Fibroblast of lung (primary cell): ENCODE measurements around the gene CCDC158. TPM values are rescaled to one million over a fixed set of nuclear protein-coding genes. Genes with fewer than 3 reads are reported as not detected.

ENCODE experiments used
- DNase-seq, 2 donors: peaks; one replicate each; pipeline versions ENCODE4 v3.0.0 to v3.0.0-alpha.2; 2010; ENCODE audit warnings: low read depth in 2 of 2
- H2AFZ ChIP-seq: 2 replicates; pipeline ENCODE4 v1.5.1; 2012; ENCODE audit warnings: low read length, control low read depth, inconsistent platforms
- H3K27ac ChIP-seq: 2 replicates; pipeline ENCODE4 v1.5.1; 2011; ENCODE audit warnings: low read length, control low read depth; ENCODE audit not compliant: insufficient read depth
- H3K27me3 ChIP-seq: 2 replicates; pipeline ENCODE4 v1.5.1; 2011; ENCODE audit warnings: mild to moderate bottlenecking, low read length; ENCODE audit not compliant: control insufficient read depth, insufficient read depth
- H3K36me3 ChIP-seq: 2 replicates; pipeline ENCODE4 v1.5.1; 2011; ENCODE audit warnings: low read length; ENCODE audit not compliant: control insufficient read depth, insufficient read depth
- H3K4me1 ChIP-seq: 2 replicates; pipeline ENCODE4 v1.5.1; 2011; ENCODE audit warnings: low read length; ENCODE audit not compliant: control insufficient read depth, insufficient read depth; ENCODE audit errors: extremely low read depth
- H3K4me2 ChIP-seq: 2 replicates; pipeline ENCODE4 v1.5.1; 2011; ENCODE audit warnings: low read length, control low read depth; ENCODE audit not compliant: insufficient read depth; ENCODE audit errors: extremely low read depth
- H3K4me3 ChIP-seq, 4 experiments: fragments of 200-600 bp in 1 of 4; sonication (generic) in 1 of 4; replicated peaks in 1 of 4; 2 replicates each; pipeline ENCODE4 v1.5.1; 2011 to 2016; ENCODE audit warnings: low read length in 4 of 4, low read depth in 3 of 4, mild to moderate bottlenecking in 3 of 4, control low read depth in 2 of 4, inconsistent platforms in 1 of 4, mixed read lengths in 1 of 4; ENCODE audit not compliant: insufficient read depth in 1 of 4; ENCODE audit errors: control extremely low read depth in 1 of 4
- H3K79me2 ChIP-seq: 2 replicates; pipeline ENCODE4 v1.5.1; 2012; ENCODE audit warnings: mild to moderate bottlenecking, low read length, inconsistent platforms; ENCODE audit not compliant: control insufficient read depth, insufficient read depth
- H3K9ac ChIP-seq: 2 replicates; pipeline ENCODE4 v1.5.1; 2011; ENCODE audit warnings: mild to moderate bottlenecking, low read length, control low read depth; ENCODE audit not compliant: insufficient read depth
- H3K9me3 ChIP-seq: 2 replicates; pipeline ENCODE4 v1.5.1; 2012; ENCODE audit warnings: low read depth, low read length; ENCODE audit not compliant: control insufficient read depth, insufficient read depth
- H4K20me1 ChIP-seq: 2 replicates; pipeline ENCODE4 v1.5.1; 2011; ENCODE audit warnings: low read length; ENCODE audit not compliant: control insufficient read depth, insufficient read depth; ENCODE audit errors: extremely low read depth
- EZH2 ChIP-seq: IDR thresholded peaks from 2 replicates; pipeline ENCODE4 v1.5.1; 2012; ENCODE audit warnings: low read length, control low read depth, mild to moderate bottlenecking; ENCODE audit errors: missing control alignments
- polyA plus RNA-seq, 2 donors: library from polyadenylated mRNA; depleted of rRNA in 1 of 2; stranded (reverse) in 1 of 2; unstranded in 1 of 2; fragments of >200 nt; gene quantifications; 2 replicates each; pipeline ENCODE4 v1.2.1, GENCODE V29; 2011 to 2012; ENCODE audit warnings: missing spikeins in 1 of 2
- total RNA-seq: library from RNA; depleted of rRNA; stranded (reverse); fragments of >200 nt; gene quantifications from 2 replicates; pipeline ENCODE4 v1.2.1, GENCODE V29; 2014
- TF ChIP-seq, protein P1 (sequence below), 2 donors: IDR thresholded peaks in 1 of 2; conservative IDR thresholded peaks in 1 of 2; 1 replicate in 1 of 2; 2 replicates in 1 of 2; pipeline ENCODE4 v1.5.1; 2011 to 2012; ENCODE audit warnings: low read length in 2 of 2, control low read depth in 1 of 2, inconsistent platforms in 1 of 2, low read depth in 1 of 2, mild to moderate bottlenecking in 1 of 2

The CCDC158 gene
- total and polyA plus RNA-seq, 2 donors (not counting 1 experiment from before 2014, with no cell fraction given) = 0.15 to 1.5 TPM

DNA sequence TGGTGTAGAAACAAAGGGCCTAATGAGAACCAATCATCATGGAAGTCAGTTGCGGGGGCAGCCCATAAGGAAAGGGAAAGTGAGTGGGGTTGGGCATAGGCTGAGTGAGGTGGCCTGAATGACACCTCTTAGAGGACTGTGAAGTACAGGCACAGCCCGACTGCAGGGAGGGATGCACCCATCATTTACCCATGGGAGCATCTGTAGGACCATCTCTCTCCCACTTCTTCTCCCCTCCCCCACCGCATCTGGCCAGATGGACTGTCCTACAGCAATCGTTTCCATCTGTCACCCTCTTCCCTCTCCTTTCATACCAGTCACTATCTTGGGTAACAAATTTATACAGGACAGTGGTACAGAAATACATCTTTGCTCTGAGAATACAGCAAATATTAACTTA is 110.3 kb downstream of the CCDC158 start:
- Histone ChIP-seq H3K27ac (no peak overlapping the region), H3K36me3 (peaks cover 1% of the 10 kb centered on the region), H4K20me1 (no peaks in the 10 kb centered on the region), H3K27me3 (no peaks in the 10 kb centered on the region), H3K4me1 (peaks cover 6% of the 10 kb centered on the region), H2AFZ (no peak overlapping the region), H3K4me3 (no peak overlapping the region), H3K9me3 (no peaks in the 10 kb centered on the region), H3K9ac (no peak overlapping the region), H3K4me2 (no peak overlapping the region), H3K79me2 (peaks cover 11% of the 10 kb centered on the region)
- TF ChIP-seq, protein P1, sequence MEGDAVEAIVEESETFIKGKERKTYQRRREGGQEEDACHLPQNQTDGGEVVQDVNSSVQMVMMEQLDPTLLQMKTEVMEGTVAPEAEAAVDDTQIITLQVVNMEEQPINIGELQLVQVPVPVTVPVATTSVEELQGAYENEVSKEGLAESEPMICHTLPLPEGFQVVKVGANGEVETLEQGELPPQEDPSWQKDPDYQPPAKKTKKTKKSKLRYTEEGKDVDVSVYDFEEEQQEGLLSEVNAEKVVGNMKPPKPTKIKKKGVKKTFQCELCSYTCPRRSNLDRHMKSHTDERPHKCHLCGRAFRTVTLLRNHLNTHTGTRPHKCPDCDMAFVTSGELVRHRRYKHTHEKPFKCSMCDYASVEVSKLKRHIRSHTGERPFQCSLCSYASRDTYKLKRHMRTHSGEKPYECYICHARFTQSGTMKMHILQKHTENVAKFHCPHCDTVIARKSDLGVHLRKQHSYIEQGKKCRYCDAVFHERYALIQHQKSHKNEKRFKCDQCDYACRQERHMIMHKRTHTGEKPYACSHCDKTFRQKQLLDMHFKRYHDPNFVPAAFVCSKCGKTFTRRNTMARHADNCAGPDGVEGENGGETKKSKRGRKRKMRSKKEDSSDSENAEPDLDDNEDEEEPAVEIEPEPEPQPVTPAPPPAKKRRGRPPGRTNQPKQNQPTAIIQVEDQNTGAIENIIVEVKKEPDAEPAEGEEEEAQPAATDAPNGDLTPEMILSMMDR (conservative IDR thresholded peaks at IDR 0.05 in 1 of 2, IDR thresholded peaks at IDR 0.05 in 1 of 2; ENCODE audit: low read depth in 1 of 2, low read length in 2 of 2) = no peak
- TF ChIP-seq EZH2 = no peak
- no peak for DNase-seq

DNA sequence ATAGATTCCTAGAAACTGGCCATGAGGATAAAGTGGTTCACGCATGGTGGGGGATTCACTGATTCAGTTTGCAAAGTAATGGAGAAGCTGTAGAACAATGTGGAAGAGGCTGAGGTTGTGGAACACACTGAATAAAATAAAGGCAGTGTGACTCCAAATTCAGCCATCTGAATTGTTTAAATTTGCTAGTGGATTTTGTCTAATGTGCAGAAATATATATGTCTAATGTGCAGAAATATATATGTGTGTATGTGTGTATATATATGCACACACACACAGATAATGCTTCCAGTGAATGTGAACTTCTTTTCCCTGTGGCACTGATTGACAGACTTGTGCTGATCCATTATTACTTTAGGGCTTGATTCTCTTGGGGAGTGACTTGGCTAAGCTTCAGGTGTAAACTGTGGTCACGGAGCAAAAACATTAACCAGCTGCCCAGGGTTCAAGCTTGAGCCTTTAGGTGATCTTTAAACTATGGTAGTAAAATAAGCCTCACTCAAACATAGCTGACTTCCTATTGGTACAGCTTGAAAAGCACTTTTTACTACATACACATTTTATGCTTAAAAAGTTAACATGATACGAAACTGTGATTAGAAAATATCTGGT is 110.9 kb downstream of the CCDC158 start:
- no peak for DNase-seq
- Histone ChIP-seq H3K4me2 (no peak overlapping the region), H4K20me1 (no peaks in the 10 kb centered on the region), H2AFZ (no peak overlapping the region), H3K79me2 (peaks cover 11% of the 10 kb centered on the region), H3K27ac (no peak overlapping the region), H3K4me3 (no peak overlapping the region), H3K36me3 (peaks cover 1% of the 10 kb centered on the region), H3K9me3 (no peaks in the 10 kb centered on the region), H3K4me1 (peaks cover 10% of the 10 kb centered on the region), H3K9ac (no peak overlapping the region), H3K27me3 (no peaks in the 10 kb centered on the region)
- TF ChIP-seq EZH2 = no peak
- TF ChIP-seq, protein P1 (conservative IDR thresholded peaks at IDR 0.05 in 1 of 2, IDR thresholded peaks at IDR 0.05 in 1 of 2; ENCODE audit: low read depth in 1 of 2, low read length in 2 of 2) = no peak

DNA sequence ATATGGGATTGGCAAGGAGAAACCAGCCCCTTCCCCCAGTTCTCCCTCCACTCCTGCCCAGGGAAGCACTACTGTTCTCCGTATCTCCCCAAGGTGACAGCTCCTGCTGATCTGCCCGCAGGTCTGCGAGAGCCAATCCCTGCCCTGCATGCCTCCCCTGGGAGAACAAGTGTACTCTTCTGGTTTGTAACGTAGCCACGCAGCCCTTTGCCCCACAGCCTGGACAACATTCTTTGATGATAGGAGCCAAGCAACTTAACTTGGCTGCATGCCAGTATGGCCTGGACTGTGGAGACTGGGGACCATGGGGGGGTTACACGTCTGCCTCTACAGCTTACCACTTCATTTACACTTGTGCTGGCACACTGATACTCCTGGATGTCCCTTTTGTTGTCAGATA is 112.4 kb downstream of the CCDC158 start:
- H3K4me3 ChIP-seq = no peak overlapping the region
- no peak overlapping the region for H3K27ac ChIP-seq
- peaks cover 1% of the 10 kb centered on the region for H3K36me3 ChIP-seq
- peaks cover 11% of the 10 kb centered on the region for H3K79me2 ChIP-seq
- H3K9me3 ChIP-seq = no peaks in the 10 kb centered on the region
- H3K27me3 ChIP-seq = no peaks in the 10 kb centered on the region
- no peak overlapping the region for H2AFZ ChIP-seq
- peaks cover 10% of the 10 kb centered on the region for H3K4me1 ChIP-seq
- H4K20me1 ChIP-seq = no peaks in the 10 kb centered on the region
- no peak for DNase-seq
- no peak overlapping the region for H3K9ac ChIP-seq
- H3K4me2 ChIP-seq = no peak overlapping the region
- TF ChIP-seq EZH2 = no peak
- TF ChIP-seq, protein P1 (conservative IDR thresholded peaks at IDR 0.05 in 1 of 2, IDR thresholded peaks at IDR 0.05 in 1 of 2; ENCODE audit: low read depth in 1 of 2, low read length in 2 of 2) = no peak
